ENCODE results near the gene NCAPD3.

GRCh38 chr11:134138376-134138775 lies 85.4 kb downstream of the NCAPD3 start:
- TF ChIP-seq CTCF (conservative IDR thresholded peaks at IDR 0.05; ENCODE audit: low read depth, low read length) (no peak), EZH2phosphoT487 (IDR thresholded peaks at IDR 0.05; ENCODE audit: borderline replicate concordance, low read length) (no peak)

Data from PC-3 (cell line).